Lower lobe of right lung (tissue), 2 donors: ENCODE data around the gene RARG. TPM values are rescaled to one million over a fixed set of nuclear protein-coding genes. Genes with fewer than 3 reads are reported as not detected.

Experiments
- ATAC-seq, 2 donors: fragments of 200-7000 bp; cut with Tn5 transposase; one replicate each; pipeline ENCODE4 v1.9.1; 2020 to 2022; ENCODE audit warnings: mild to moderate bottlenecking in 2 of 2, moderate library complexity in 2 of 2
- DNase-seq: peaks from one replicate; pipeline ENCODE4 v3.0.0-alpha.2; 2020
- H3K27ac ChIP-seq: fragments of 200-600 bp; one replicate; pipeline ENCODE4 v1.8.0; 2022
- H3K27me3 ChIP-seq: fragments of 200-600 bp; one replicate; pipeline ENCODE4 v1.8.0; 2022; ENCODE audit warnings: low read depth
- H3K36me3 ChIP-seq: fragments of 200-600 bp; one replicate; pipeline ENCODE4 v1.8.0; 2022; ENCODE audit warnings: mild to moderate bottlenecking
- H3K4me1 ChIP-seq: fragments of 200-600 bp; one replicate; pipeline ENCODE4 v1.8.0; 2022
- H3K4me3 ChIP-seq: fragments of 200-600 bp; one replicate; pipeline ENCODE4 v1.8.0; 2022; ENCODE audit warnings: mild to moderate bottlenecking
- H3K9me3 ChIP-seq: fragments of 200-600 bp; one replicate; pipeline ENCODE4 v1.8.0; 2022
- intact Hi-C: fragments of 100-400 bp; cut with DNase I; formaldehyde crosslinking; loops from one replicate; pipeline ENCODE4 v1.11.0; 2022
- total RNA-seq: library from RNA; stranded (reverse); fragmentation: NEBNext Ultra II Directional; extraction: Animal tissue kit (Norgen Biotek cat#: 25700); gene quantifications from one replicate; pipeline ENCODE4 v1.2.1, GENCODE V29; 2021
- TF ChIP-seq, protein P1 (sequence below): fragments of 200-600 bp; IDR thresholded peaks from one replicate; pipeline ENCODE4 v1.8.0; 2022; ENCODE audit warnings: antibody characterized with exemption, mild to moderate bottlenecking
- donor health status: DM: no; HTN: yes; CAD: no; lungs with severe emphysema.

Gene RARG
- total RNA-seq, 1 donor from 2014 or later: 30.1 TPM

DNA sequence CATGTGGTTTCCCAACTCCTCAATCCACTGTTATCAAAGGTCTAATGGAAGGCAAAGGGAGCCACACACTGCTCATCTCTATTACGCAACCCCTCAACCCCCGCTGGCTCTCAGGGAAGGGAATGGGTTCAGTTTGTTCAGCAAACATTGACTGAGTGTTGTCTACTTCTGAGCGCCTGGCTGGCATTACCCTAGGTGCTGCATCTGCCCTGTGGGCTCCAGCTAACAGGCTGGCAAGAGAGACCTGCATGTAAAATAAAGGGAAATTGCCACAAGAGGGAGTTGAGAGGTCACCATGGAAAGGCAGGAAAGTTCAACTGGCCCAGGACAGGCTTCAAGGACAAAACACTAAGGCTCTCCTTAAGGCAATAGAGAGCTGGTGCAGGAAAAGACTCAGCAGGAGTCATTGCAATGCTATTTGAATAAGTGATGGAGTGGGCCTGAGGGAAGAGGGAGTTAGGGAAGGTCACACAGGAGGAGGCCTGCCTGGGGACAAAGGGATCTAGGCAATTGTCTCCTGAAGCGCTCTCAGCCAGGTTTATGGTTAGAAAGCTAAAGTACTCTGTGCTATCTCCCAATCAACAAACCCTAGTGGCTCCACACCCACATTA, 57.0 kb downstream of the RARG start:
- Histone ChIP-seq H3K27ac (no peak overlapping the region), H3K27me3 (no peaks in the 10 kb centered on the region), H3K4me3 (no peak overlapping the region), H3K9me3 (no peaks in the 10 kb centered on the region), H3K4me1 (peaks cover 14% of the 10 kb centered on the region), H3K36me3 (peaks cover 18% of the 10 kb centered on the region)
- TF ChIP-seq, protein P1, sequence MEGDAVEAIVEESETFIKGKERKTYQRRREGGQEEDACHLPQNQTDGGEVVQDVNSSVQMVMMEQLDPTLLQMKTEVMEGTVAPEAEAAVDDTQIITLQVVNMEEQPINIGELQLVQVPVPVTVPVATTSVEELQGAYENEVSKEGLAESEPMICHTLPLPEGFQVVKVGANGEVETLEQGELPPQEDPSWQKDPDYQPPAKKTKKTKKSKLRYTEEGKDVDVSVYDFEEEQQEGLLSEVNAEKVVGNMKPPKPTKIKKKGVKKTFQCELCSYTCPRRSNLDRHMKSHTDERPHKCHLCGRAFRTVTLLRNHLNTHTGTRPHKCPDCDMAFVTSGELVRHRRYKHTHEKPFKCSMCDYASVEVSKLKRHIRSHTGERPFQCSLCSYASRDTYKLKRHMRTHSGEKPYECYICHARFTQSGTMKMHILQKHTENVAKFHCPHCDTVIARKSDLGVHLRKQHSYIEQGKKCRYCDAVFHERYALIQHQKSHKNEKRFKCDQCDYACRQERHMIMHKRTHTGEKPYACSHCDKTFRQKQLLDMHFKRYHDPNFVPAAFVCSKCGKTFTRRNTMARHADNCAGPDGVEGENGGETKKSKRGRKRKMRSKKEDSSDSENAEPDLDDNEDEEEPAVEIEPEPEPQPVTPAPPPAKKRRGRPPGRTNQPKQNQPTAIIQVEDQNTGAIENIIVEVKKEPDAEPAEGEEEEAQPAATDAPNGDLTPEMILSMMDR: peak; percentile 34
- DNase-seq: no peak
- peak; percentile 63 for ATAC-seq
- intact Hi-C loops: no loop called here

DNA sequence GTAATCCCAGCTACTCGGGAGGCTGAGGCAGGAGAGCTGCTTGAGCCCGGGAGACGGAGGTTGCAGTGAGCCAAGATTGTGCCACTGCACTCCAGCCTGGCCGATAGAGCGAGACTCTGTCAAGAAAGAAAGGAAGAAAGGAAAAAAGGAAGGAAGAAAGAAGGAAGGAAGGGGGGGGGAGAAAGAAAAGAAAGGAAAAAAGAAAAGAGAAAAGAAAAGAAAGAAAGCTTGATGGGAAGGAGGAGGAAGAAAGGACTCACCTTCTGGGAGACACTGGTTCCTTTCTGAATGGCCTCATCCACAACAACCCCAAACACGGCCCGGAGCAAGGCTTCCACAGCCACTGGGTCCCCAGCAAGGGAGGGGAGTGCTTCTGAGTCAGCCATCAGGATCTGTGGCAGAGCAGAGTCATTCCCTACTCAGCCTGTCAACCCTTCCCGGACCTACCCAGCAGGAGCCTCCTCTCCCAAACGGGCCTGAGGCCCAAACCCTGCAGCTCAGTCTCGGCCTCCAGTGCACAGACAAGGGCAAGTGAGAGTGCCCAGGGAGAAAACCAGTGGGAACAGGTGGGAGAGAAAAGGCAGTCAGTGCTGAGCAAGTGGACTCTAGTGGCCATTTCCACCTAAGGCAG, 58.8 kb downstream of the RARG start:
- H3K27ac ChIP-seq: no peak overlapping the region
- H3K9me3 ChIP-seq: no peaks in the 10 kb centered on the region
- intact Hi-C loops: no loop called here
- H3K36me3 ChIP-seq: peaks cover 18% of the 10 kb centered on the region
- no peak overlapping the region for H3K4me3 ChIP-seq
- no peak for ATAC-seq
- H3K4me1 ChIP-seq: peaks cover 5% of the 10 kb centered on the region
- DNase-seq: no peak
- H3K27me3 ChIP-seq: no peaks in the 10 kb centered on the region
- TF ChIP-seq, protein P1: no peak

DNA sequence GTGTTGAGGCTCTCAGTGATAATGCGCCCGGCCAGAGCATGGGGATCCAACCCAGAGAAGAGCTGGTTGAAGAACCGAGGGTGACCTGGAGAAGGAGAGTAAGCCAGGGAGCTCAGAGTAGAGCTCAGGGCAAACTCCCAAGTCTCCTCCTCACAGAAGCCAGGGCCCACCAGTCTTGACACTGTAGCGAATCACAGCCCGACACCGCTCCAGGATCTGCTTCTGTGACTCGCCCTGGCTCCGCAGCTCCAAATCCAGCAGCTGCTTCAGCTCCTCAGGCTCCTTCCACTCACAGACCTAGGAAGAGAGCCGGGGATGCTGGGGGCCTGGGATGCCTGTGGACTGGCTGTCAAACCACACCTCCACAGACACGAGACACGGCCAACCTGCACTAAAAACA, 59.7 kb downstream of the RARG start:
- Histone ChIP-seq H3K4me1 (peaks cover 5% of the 10 kb centered on the region), H3K27me3 (no peaks in the 10 kb centered on the region), H3K27ac (no peak overlapping the region), H3K36me3 (peaks cover 18% of the 10 kb centered on the region), H3K4me3 (no peak overlapping the region), H3K9me3 (no peaks in the 10 kb centered on the region)
- intact Hi-C loops: no loop called here
- ATAC-seq (no peak), DNase-seq (no peak)
- TF ChIP-seq, protein P1: no peak

DNA sequence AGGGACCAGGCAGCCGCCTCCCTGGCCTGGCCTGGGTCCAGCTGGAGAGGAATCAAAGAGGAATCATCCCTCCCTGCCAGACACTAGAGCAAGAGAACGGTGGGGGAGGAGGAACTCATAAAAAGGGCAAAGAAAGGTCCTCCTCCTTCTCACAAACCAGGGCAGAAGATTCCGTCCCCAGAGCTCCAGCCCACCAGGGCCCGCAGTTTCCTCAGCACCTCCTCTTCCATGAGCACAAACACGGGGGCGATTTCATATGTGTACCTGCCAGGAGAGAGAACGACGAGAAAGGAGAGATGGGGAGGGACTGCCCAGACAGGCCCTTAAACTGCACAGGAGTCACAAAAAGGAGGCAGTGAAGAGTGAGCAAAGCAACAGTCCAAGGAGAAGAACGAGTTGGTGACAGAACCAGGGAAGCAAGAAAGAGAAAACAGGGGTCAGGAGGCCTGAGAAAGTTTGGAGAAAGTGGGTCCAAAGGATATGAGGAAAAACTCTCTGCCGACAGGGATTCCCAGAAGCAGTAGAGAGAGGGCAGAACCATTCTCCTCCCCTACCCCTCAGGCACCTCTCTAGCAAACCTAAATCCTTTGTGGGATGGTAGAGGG, 60.2 kb downstream of the RARG start:
- TF ChIP-seq, protein P1: no peak
- intact Hi-C loops: no loop called here
- DNase-seq: no peak
- H3K27me3 ChIP-seq: no peaks in the 10 kb centered on the region
- no peak for ATAC-seq
- H3K27ac ChIP-seq: no peak overlapping the region
- H3K36me3 ChIP-seq: peaks cover 18% of the 10 kb centered on the region
- H3K4me1 ChIP-seq: peaks cover 5% of the 10 kb centered on the region
- H3K4me3 ChIP-seq: no peak overlapping the region
- H3K9me3 ChIP-seq: no peaks in the 10 kb centered on the region

DNA sequence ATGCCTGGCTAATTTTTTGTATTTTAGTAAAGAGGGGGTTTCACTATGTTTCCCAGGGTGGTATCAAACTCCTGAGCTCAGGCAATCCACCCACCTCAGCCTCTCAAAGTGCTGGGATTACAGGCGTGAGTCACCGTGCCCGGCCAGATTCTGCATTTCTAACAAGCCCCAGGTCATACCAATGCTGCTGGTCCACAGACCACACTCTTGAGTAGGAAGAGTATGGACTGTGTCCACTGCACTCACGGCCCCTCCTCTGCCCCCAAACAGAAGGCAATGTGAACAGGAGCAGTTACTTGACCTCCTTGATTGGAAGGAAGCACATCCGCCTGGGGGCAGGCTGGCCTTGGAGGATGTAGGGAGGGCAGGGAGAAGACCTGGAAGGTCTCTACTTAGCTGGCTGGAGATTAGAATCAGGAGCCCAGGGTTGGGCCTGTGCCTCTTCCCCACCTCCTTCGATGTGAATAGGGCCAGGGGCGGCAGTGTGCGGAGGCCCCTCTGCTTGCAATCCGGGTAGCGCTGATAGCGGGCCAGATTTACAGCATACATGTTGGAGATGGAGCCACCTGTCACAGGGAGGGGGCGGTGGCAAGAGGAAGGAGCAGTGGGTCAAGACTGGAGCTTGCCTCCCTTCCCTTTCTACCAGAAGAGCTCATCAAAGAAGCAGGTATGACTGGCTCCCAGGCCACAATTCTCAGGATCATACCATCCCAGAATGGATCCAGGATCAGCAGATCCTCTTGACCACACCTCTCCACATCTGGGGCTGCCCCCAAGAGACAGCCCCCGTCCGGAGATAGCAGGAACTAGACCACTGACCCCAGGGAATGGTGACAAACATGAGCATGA, 60.9 kb downstream of the RARG start:
- intact Hi-C loops: no loop called here
- no peaks in the 10 kb centered on the region for H3K27me3 ChIP-seq
- TF ChIP-seq, protein P1: no peak
- no peak overlapping the region for H3K4me3 ChIP-seq
- H3K36me3 ChIP-seq: peaks cover 18% of the 10 kb centered on the region
- H3K4me1 ChIP-seq: peaks cover 5% of the 10 kb centered on the region
- H3K27ac ChIP-seq: no peak overlapping the region
- ATAC-seq (no peak), DNase-seq (no peak)
- no peaks in the 10 kb centered on the region for H3K9me3 ChIP-seq
